Fibroblast of mammary gland (primary cell): ENCODE measurements around the gene SLC26A8.

Experiments
- DNase-seq: peaks from one replicate; pipeline ENCODE4 v3.0.0-alpha.2; 2010; ENCODE audit warnings: low read depth
- H3K4me3 ChIP-seq: 2 replicates; pipeline ENCODE4 v1.5.1; 2011; ENCODE audit warnings: low read depth, mild to moderate bottlenecking, low read length, moderate library complexity; ENCODE audit not compliant: control insufficient read depth
- CTCF ChIP-seq: conservative IDR thresholded peaks from 2 replicates; pipeline ENCODE4 v1.5.1; 2011; ENCODE audit warnings: low read depth, low read length, inconsistent platforms; ENCODE audit not compliant: control insufficient read depth, insufficient read depth

The SLC26A8 gene

DNA sequence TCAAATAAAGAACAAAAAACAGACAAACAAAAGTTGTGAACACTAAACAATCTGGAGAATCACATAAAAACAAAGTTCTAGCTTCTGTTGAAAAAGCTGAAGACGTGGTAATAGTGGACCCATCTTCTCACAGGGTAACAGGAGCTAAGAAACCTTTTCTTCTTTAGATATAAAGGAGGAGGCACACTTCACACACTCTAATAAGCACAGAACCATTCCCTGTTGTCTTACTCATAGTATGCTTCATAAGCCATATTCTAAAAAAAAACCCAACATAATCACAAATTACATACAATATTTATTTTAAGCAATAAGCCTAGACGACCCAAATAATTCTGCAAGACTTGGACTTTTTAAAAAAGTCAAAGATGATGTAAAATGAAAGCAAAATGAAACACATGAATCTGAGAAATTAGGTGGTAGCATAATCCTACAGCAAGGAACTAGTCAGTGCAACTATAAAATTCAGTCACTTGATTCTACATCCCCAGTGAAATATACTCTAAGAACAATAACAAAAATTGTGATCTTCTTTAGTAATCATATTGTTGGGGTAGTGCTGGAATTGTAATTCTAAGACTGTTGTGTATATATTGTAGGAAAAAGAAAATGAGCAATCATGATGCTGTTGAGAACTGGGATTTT is 119.2 kb downstream of the SLC26A8 start:
- H3K4me3 ChIP-seq: no peak overlapping the region
- no peak for TF ChIP-seq CTCF
- no peak for DNase-seq

DNA sequence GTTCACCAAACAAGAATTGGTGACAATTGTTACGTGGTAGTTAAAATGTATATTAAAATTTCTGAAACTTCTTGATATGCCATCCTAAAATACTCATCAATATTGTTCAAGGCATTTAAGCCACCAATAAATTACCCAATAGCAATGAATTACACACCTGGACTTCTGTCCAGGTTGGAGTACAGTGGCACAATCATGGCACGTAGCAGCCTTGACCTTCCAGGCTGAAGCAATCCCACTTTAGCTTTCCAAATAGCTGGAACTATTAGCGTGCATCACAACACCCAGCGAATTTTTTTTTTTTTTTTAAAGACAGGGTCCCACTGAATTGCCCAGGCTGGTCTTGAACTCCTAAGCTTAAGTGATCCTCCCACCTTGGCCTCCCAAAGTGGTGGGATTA is 120.8 kb downstream of the SLC26A8 start:
- TF ChIP-seq CTCF: no peak
- no peak for DNase-seq
- H3K4me3 ChIP-seq: no peak overlapping the region

DNA sequence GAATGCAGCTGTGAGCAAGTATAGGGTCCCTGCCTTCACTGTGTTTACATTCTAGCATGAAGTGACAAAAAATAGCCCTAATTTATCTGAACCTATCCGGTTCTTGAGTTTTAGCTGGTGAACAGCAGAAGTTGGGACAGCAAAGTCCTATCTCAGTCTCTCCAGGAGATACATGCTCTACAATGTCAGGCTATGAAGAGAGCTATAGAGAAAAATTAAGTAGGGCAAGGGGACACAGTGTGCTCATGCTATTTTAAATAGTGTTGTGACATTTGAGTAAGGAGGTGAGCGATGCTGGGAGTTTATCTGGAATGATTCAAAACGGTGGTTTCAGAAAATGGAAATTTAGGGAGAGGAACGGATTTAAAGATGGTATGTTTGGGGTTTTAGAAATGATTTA is 124.0 kb downstream of the SLC26A8 start:
- no peak for TF ChIP-seq CTCF
- DNase-seq: no peak
- no peak overlapping the region for H3K4me3 ChIP-seq

DNA sequence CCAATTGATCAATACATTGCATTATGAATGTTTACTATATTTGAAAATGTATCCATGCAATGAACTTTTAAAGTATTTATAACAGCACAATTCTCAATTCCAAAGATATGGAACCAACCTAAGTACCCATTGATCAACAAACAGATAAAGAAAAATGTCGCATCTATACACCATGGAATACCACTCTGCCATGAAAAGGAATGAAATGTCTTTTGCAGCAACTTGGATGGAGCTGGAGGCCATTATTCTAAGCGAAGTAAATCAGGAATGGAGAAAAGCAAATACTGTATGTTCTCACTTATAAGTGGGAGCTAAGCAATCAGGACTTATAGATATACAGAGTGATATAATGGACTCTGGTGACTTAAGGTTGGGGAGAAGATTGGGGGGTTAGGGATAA is 126.4 kb downstream of the SLC26A8 start:
- H3K4me3 ChIP-seq: no peak overlapping the region
- no peak for DNase-seq
- no peak for TF ChIP-seq CTCF

DNA sequence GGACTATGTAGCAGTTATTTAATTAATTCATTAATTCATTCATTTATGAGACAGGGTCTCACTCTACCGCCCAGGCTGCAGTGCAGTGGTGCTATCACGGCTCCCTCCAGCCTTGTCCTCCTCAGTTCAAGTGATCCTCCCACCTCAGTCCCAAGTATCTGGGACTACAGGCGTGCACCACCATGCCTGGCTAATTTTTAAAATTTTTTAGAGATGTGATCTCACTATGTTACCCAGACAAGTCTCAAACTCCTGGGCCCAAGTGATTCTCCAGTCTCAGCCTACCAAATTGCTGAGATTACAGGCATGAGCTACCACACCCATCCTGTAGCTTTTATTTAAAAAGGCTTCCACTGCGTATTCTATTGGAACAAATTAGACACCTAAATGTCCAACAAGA is 127.0 kb downstream of the SLC26A8 start:
- TF ChIP-seq CTCF: no peak

DNA sequence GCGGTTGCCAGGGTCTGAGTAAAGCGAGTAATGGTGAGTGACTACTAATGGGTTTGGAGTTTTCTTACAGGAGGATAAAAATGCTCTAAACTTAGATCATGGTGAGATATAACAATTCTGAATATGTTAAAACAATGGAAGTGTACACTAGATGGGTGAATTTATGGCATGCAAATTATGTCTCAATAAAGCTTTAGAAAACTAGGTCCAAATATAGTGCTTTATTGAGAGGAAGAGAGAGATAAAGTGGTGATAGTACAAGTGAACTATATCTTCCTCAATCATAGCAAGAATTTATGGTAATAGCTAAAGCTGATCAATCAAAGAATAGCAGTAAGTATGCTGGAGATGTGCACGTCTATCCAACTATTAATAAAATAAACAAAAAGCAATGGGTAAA is 127.4 kb downstream of the SLC26A8 start:
- no peak for DNase-seq
- no peak for TF ChIP-seq CTCF
- no peak overlapping the region for H3K4me3 ChIP-seq

More for the DNA sequence above, 127.0 kb downstream of the SLC26A8 start:
- no peak for DNase-seq
- H3K4me3 ChIP-seq: no peak overlapping the region

- no peak for TF ChIP-seq CTCF
- no peak overlapping the region for H3K4me3 ChIP-seq
- no peak for DNase-seq
Observed at GRCh38 chr6:35896228-35896627, 128.2 kb downstream of the SLC26A8 start.
